ENCODE results near the gene KCP. TPM values are rescaled to one million over a fixed set of nuclear protein-coding genes. Genes with fewer than 3 reads are reported as not detected.

Gene KCP
- total and polyA plus RNA-seq, 2 of the 13 experiments (the other 11 are each of a cell fraction or from before 2014, with no cell fraction given), result 0.37 to 1.0 TPM

DNA sequence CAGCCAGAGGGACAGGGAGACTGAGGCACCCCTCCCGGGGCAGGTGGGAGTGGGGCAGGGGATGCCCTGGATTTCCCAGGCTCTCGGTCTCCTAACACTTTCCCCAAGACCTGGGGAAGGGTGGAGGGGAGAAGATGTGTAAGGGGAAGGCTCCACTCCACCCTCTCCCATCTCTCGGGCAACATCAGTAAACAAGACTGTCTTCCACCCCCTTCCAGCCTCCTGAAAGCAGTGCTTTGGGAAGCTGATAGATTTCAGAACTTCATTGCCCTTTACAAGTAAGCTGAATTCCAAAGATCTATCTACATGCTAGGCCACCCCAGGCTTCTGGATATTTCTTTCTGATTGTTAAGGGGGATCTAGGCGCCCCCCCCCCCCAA is 76.6 kb downstream of the KCP start:
- H3K4me2 ChIP-seq (ENCODE audit: low read depth, low read length), result no peak overlapping the region
- WGBS (ENCODE audit: low lambda C conversion rate), result 0% methylated on average over 2 of the region's 4 CpGs
- FAIRE-seq, result no peak
- no peak overlapping the region for H3K9ac ChIP-seq (ENCODE audit: insufficient read depth, low read depth, low read length)
- intact Hi-C loops (cut with micrococcal nuclease; ENCODE audit: unreplicated experiment) (no loop called here), in situ Hi-C loops (cut with HindIII; ENCODE audit: extremely low pct_ligation_motif_present, low pct_unique_long_range_greater_than_20kb) (no loop called here)
- TF ChIP-seq ZNF317 (CRISPR knock-in tag; IDR thresholded peaks at IDR 0.05), result no peak
- no peak for TF ChIP-seq ZNF432 (CRISPR knock-in tag; IDR thresholded peaks at IDR 0.05; ENCODE audit: borderline replicate concordance)
- no peak for TF ChIP-seq NCOA1 (CRISPR knock-in tag; IDR thresholded peaks at IDR 0.05)
- TF ChIP-seq ZNF274 (CRISPR knock-in tag; IDR thresholded peaks at IDR 0.05), result no peak
- TF ChIP-seq, protein P1, sequence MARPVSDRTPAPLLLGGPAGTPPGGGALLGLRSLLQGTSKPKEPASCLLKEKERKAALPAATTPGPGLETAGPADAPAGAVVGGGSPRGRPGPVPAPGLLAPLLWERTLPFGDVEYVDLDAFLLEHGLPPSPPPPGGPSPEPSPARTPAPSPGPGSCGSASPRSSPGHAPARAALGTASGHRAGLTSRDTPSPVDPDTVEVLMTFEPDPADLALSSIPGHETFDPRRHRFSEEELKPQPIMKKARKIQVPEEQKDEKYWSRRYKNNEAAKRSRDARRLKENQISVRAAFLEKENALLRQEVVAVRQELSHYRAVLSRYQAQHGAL (CRISPR knock-in tag; IDR thresholded peaks at IDR 0.05; ENCODE audit: not compliant biosample characterization), result no peak
- TF ChIP-seq, protein P2, sequence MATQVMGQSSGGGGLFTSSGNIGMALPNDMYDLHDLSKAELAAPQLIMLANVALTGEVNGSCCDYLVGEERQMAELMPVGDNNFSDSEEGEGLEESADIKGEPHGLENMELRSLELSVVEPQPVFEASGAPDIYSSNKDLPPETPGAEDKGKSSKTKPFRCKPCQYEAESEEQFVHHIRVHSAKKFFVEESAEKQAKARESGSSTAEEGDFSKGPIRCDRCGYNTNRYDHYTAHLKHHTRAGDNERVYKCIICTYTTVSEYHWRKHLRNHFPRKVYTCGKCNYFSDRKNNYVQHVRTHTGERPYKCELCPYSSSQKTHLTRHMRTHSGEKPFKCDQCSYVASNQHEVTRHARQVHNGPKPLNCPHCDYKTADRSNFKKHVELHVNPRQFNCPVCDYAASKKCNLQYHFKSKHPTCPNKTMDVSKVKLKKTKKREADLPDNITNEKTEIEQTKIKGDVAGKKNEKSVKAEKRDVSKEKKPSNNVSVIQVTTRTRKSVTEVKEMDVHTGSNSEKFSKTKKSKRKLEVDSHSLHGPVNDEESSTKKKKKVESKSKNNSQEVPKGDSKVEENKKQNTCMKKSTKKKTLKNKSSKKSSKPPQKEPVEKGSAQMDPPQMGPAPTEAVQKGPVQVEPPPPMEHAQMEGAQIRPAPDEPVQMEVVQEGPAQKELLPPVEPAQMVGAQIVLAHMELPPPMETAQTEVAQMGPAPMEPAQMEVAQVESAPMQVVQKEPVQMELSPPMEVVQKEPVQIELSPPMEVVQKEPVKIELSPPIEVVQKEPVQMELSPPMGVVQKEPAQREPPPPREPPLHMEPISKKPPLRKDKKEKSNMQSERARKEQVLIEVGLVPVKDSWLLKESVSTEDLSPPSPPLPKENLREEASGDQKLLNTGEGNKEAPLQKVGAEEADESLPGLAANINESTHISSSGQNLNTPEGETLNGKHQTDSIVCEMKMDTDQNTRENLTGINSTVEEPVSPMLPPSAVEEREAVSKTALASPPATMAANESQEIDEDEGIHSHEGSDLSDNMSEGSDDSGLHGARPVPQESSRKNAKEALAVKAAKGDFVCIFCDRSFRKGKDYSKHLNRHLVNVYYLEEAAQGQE (IDR thresholded peaks at IDR 0.05; ENCODE audit: borderline replicate concordance in 1 of 2, low read depth in 1 of 2, low read length in 2 of 2), result no peak
- no peak for TF ChIP-seq DMAP1 (CRISPR knock-in tag; IDR thresholded peaks at IDR 0.05)
- no peak for TF ChIP-seq ZNF235 (CRISPR knock-in tag; IDR thresholded peaks at IDR 0.05; ENCODE audit: borderline replicate concordance)
- no peak for TF ChIP-seq ZNF251 (CRISPR knock-in tag; IDR thresholded peaks at IDR 0.05)
- TF ChIP-seq, protein P3, sequence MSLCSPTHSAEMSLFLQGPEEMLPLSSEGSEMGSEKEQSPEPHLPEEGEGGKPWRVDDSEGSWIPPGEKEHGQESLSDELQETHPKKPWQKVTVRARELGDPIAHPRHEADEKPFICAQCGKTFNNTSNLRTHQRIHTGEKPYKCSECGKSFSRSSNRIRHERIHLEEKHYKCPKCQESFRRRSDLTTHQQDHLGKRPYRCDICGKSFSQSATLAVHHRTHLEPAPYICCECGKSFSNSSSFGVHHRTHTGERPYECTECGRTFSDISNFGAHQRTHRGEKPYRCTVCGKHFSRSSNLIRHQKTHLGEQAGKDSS (CRISPR knock-in tag; IDR thresholded peaks at IDR 0.05; ENCODE audit: borderline replicate concordance, low read depth), result no peak
- no peak for TF ChIP-seq ARNTL (CRISPR knock-in tag; IDR thresholded peaks at IDR 0.05)
- TF ChIP-seq GPN1 (CRISPR knock-in tag; IDR thresholded peaks at IDR 0.05; ENCODE audit: borderline replicate concordance), result no peak
- no peak for TF ChIP-seq ESRRA (CRISPR knock-in tag; IDR thresholded peaks at IDR 0.05; ENCODE audit: low read depth)
- TF ChIP-seq, protein P4, sequence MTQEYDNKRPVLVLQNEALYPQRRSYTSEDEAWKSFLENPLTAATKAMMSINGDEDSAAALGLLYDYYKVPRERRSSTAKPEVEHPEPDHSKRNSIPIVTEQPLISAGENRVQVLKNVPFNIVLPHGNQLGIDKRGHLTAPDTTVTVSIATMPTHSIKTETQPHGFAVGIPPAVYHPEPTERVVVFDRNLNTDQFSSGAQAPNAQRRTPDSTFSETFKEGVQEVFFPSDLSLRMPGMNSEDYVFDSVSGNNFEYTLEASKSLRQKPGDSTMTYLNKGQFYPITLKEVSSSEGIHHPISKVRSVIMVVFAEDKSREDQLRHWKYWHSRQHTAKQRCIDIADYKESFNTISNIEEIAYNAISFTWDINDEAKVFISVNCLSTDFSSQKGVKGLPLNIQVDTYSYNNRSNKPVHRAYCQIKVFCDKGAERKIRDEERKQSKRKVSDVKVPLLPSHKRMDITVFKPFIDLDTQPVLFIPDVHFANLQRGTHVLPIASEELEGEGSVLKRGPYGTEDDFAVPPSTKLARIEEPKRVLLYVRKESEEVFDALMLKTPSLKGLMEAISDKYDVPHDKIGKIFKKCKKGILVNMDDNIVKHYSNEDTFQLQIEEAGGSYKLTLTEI (CRISPR knock-in tag; conservative IDR thresholded peaks at IDR 0.05), result no peak
- no peaks in the 10 kb centered on the region for H3K36me3 ChIP-seq (replicated peaks in 1 of 2; ENCODE audit: control insufficient read depth in 1 of 2, insufficient read depth in 2 of 2, low read length in 2 of 2)
- H2AFZ ChIP-seq (ENCODE audit: low read length), result no peak overlapping the region
- DNase-seq (ENCODE audit: low spot score), result no peak
- BruUV-seq (replicated peaks), result no TSS peak
- H3K79me2 ChIP-seq (ENCODE audit: insufficient read depth, low read length), result no peaks in the 10 kb centered on the region
- ChIA-PET POLR2A (no interaction called here), CTCF (ENCODE audit: low intra/inter-chr PET ratio, low total read pairs) (no interaction called here)
- H3K4me3 ChIP-seq (replicated peaks in 1 of 3; ENCODE audit: insufficient read depth in 1 of 3, low read depth in 2 of 3, low read length in 3 of 3), result no peak overlapping the region
- no peaks in the 10 kb centered on the region for H3K9me3 ChIP-seq (ENCODE audit: low read length)
- peaks cover 3 to 23% of the 10 kb centered on the region in 2 experiments; a peak in 3 of 5 replicates for H3K27me3 ChIP-seq (ENCODE audit: control insufficient read depth in 1 of 2, insufficient read depth in 2 of 2, low read length in 2 of 2)
- no peak overlapping the region for H3K27ac ChIP-seq (ENCODE audit: extremely low read length, insufficient read depth, low read length)
- H4K20me1 ChIP-seq (ENCODE audit: insufficient read depth, low read length), result no peaks in the 10 kb centered on the region
- no peak for ATAC-seq
- H3K4me1 ChIP-seq (ENCODE audit: insufficient read depth, low read length), result peaks cover 17% of the 10 kb centered on the region
